Muscle of leg (tissue), 11 donors: ENCODE data around the gene ITGA5. TPM values are rescaled to one million over a fixed set of nuclear protein-coding genes. Genes with fewer than 3 reads are reported as not detected.
"Not testable (repeated sequence)": the region's sequence is repeated elsewhere in the genome, so short reads cannot be mapped to it uniquely, and the experiment has no call there.

ENCODE experiments used
- DNase-seq: peaks from one replicate; pipeline ENCODE4 v3.0.0; 2013
- H3K27ac ChIP-seq: one replicate; pipeline ENCODE4 v1.5.1; 2013; ENCODE audit warnings: mild to moderate bottlenecking, low read length, control low read depth
- H3K27me3 ChIP-seq: one replicate; pipeline ENCODE4 v1.6.1; 2013; ENCODE audit warnings: low read length; ENCODE audit not compliant: control insufficient read depth, insufficient read depth
- H3K36me3 ChIP-seq: one replicate; pipeline ENCODE4 v1.6.1; 2013; ENCODE audit warnings: low read length; ENCODE audit not compliant: control insufficient read depth, insufficient read depth
- H3K4me1 ChIP-seq: one replicate; pipeline ENCODE4 v1.6.1; 2013; ENCODE audit warnings: low read length; ENCODE audit not compliant: control insufficient read depth, insufficient read depth
- H3K4me3 ChIP-seq: one replicate; pipeline ENCODE4 v1.5.1; 2013; ENCODE audit warnings: low read length, control low read depth
- H3K9me3 ChIP-seq: replicated peaks from 2 replicates; pipeline ENCODE4 v1.6.1; 2013; ENCODE audit warnings: low read depth, low read length; ENCODE audit not compliant: control insufficient read depth
- WGBS: methylation state at CpG from one replicate; pipeline ENCODE4 v1.1.5; 2013; ENCODE audit warnings: missing lambda C conversion rate; ENCODE audit not compliant: insufficient coverage; 5-methylcytosine and 5-hydroxymethylcytosine counted together
- polyA plus RNA-seq, 8 donors: library from polyadenylated mRNA; unstranded; fragments of 120-200 nt; gene quantifications; one replicate each; pipeline versions ENCODE4 v1.2.1 to v1.2.3, GENCODE V29; 2013; ENCODE audit warnings: inconsistent platforms in 1 of 8, low replicate concordance in 1 of 8; ENCODE audit not compliant: insufficient read length in 8 of 8, insufficient read depth in 1 of 8
- total RNA-seq: library from RNA; stranded (reverse); fragments of 120-200 nt; gene quantifications from one replicate; pipeline ENCODE4 v1.2.4, GENCODE V29; 2013

ITGA5 gene
- total and polyA plus RNA-seq, 9 donors = 70.7 to 129 (median 106) TPM

GRCh38 chr12:54360717-54361456 is 58.2 kb downstream of the ITGA5 start:
- Histone ChIP-seq H3K4me3 (no peak overlapping the region), H3K9me3 (no peaks in the 10 kb centered on the region), H3K4me1 (peaks cover 46% of the 10 kb centered on the region), H3K36me3 (no peaks in the 10 kb centered on the region), H3K27me3 (no peaks in the 10 kb centered on the region), H3K27ac (peak overlapping the region; percentile 49)
- 19% methylated on average over 4 of the region's 16 CpGs for WGBS
- DNase-seq = peak; percentile 89

GRCh38 chr12:54359762-54360351 is 59.2 kb downstream of the ITGA5 start:
- H3K27me3 ChIP-seq = no peaks in the 10 kb centered on the region
- DNase-seq = no peak
- peak overlapping the region; percentile 96 for H3K27ac ChIP-seq
- no peaks in the 10 kb centered on the region for H3K9me3 ChIP-seq
- H3K4me1 ChIP-seq = peaks cover 56% of the 10 kb centered on the region
- no peaks in the 10 kb centered on the region for H3K36me3 ChIP-seq
- peak overlapping the region; percentile 73 for H3K4me3 ChIP-seq
- WGBS = 43% methylated on average over 1 of the region's 9 CpGs

- H3K36me3 ChIP-seq = no peaks in the 10 kb centered on the region
- WGBS = under 1% methylated on average over 28 of the region's 40 CpGs
- H3K27ac ChIP-seq = peak overlapping the region; percentile 96
- no peaks in the 10 kb centered on the region for H3K9me3 ChIP-seq
- H3K27me3 ChIP-seq = no peaks in the 10 kb centered on the region
- peaks cover 60% of the 10 kb centered on the region for H3K4me1 ChIP-seq
- peak; percentile 100 for DNase-seq
- H3K4me3 ChIP-seq = peak overlapping the region; percentile 73
Observed at GRCh38 chr12:54358945-54359761, 59.9 kb downstream of the ITGA5 start.

GRCh38 chr12:54358191-54358944 is 60.7 kb downstream of the ITGA5 start:
- Histone ChIP-seq H3K9me3 (no peaks in the 10 kb centered on the region), H3K36me3 (no peaks in the 10 kb centered on the region), H3K4me1 (peaks cover 66% of the 10 kb centered on the region), H3K27ac (peak overlapping the region; percentile 96), H3K4me3 (peak overlapping the region; percentile 73), H3K27me3 (no peaks in the 10 kb centered on the region)
- 2% methylated on average over 7 of the region's 15 CpGs for WGBS
- DNase-seq = peak; percentile 89

- no peaks in the 10 kb centered on the region for H3K9me3 ChIP-seq
- WGBS = no CpG with 5 or more reads among the region's 2 CpGs
- H3K4me3 ChIP-seq = no peak overlapping the region
- peaks cover 73% of the 10 kb centered on the region for H3K4me1 ChIP-seq
- peak overlapping the region; percentile 96 for H3K27ac ChIP-seq
- no peaks in the 10 kb centered on the region for H3K36me3 ChIP-seq
- DNase-seq = no peak
- H3K27me3 ChIP-seq = no peaks in the 10 kb centered on the region
Observed at GRCh38 chr12:54357506-54358190, 61.4 kb downstream of the ITGA5 start.

- Histone ChIP-seq H3K27ac (peak overlapping the region; percentile 96), H3K4me1 (peaks cover 80% of the 10 kb centered on the region), H3K9me3 (no peaks in the 10 kb centered on the region), H3K36me3 (no peaks in the 10 kb centered on the region), H3K27me3 (no peaks in the 10 kb centered on the region), H3K4me3 (no peak overlapping the region)
- no peak for DNase-seq
- 50% methylated on average over 1 of the region's 4 CpGs for WGBS
Observed at GRCh38 chr12:54356951-54357356, 62.1 kb downstream of the ITGA5 start.

GRCh38 chr12:54356228-54356627 is 62.8 kb downstream of the ITGA5 start:
- Histone ChIP-seq H3K9me3 (no peaks in the 10 kb centered on the region), H3K4me3 (no peak overlapping the region), H3K36me3 (peaks cover 4% of the 10 kb centered on the region), H3K4me1 (peaks cover 87% of the 10 kb centered on the region), H3K27ac (peak overlapping the region; percentile 96), H3K27me3 (no peaks in the 10 kb centered on the region)
- DNase-seq = peak; percentile 90
- no CpG with 5 or more reads among the region's 3 CpGs for WGBS

- no peaks in the 10 kb centered on the region for H3K27me3 ChIP-seq
- peak overlapping the region; percentile 96 for H3K27ac ChIP-seq
- H3K9me3 ChIP-seq = no peaks in the 10 kb centered on the region
- H3K36me3 ChIP-seq = peaks cover 13% of the 10 kb centered on the region
- no peak overlapping the region for H3K4me3 ChIP-seq
- WGBS = 36% methylated on average over 3 of the region's 6 CpGs
- peaks cover 85% of the 10 kb centered on the region for H3K4me1 ChIP-seq
- peak; percentile 38 for DNase-seq
Observed at GRCh38 chr12:54355104-54355815, 63.8 kb downstream of the ITGA5 start.

GRCh38 chr12:54354271-54354670 is 64.8 kb downstream of the ITGA5 start:
- WGBS = 70% methylated on average over 2 of the region's 7 CpGs
- Histone ChIP-seq H3K36me3 (peaks cover 23% of the 10 kb centered on the region), H3K4me1 (peaks cover 76% of the 10 kb centered on the region)
- not testable (repeated sequence) for H3K4me3 ChIP-seq, DNase-seq, H3K27ac ChIP-seq, H3K9me3 ChIP-seq, H3K27me3 ChIP-seq
